Fibroblast of lung (primary cell): Measurements from ENCODE around the gene FTSJ1. TPM values are rescaled to one million over a fixed set of nuclear protein-coding genes. Genes with fewer than 3 reads are reported as not detected.

ENCODE experiments used
- DNase-seq, 2 donors: peaks; one replicate each; pipeline versions ENCODE4 v3.0.0 to v3.0.0-alpha.2; 2010; ENCODE audit warnings: low read depth in 2 of 2
- H2AFZ ChIP-seq: 2 replicates; pipeline ENCODE4 v1.5.1; 2012; ENCODE audit warnings: low read length, control low read depth, inconsistent platforms
- H3K27ac ChIP-seq: 2 replicates; pipeline ENCODE4 v1.5.1; 2011; ENCODE audit warnings: low read length, control low read depth; ENCODE audit not compliant: insufficient read depth
- H3K27me3 ChIP-seq: 2 replicates; pipeline ENCODE4 v1.5.1; 2011; ENCODE audit warnings: mild to moderate bottlenecking, low read length; ENCODE audit not compliant: control insufficient read depth, insufficient read depth
- H3K36me3 ChIP-seq: 2 replicates; pipeline ENCODE4 v1.5.1; 2011; ENCODE audit warnings: low read length; ENCODE audit not compliant: control insufficient read depth, insufficient read depth
- H3K4me1 ChIP-seq: 2 replicates; pipeline ENCODE4 v1.5.1; 2011; ENCODE audit warnings: low read length; ENCODE audit not compliant: control insufficient read depth, insufficient read depth; ENCODE audit errors: extremely low read depth
- H3K4me2 ChIP-seq: 2 replicates; pipeline ENCODE4 v1.5.1; 2011; ENCODE audit warnings: low read length, control low read depth; ENCODE audit not compliant: insufficient read depth; ENCODE audit errors: extremely low read depth
- H3K4me3 ChIP-seq, 4 experiments: fragments of 200-600 bp in 1 of 4; sonication (generic) in 1 of 4; replicated peaks in 1 of 4; 2 replicates each; pipeline ENCODE4 v1.5.1; 2011 to 2016; ENCODE audit warnings: low read length in 4 of 4, low read depth in 3 of 4, mild to moderate bottlenecking in 3 of 4, control low read depth in 2 of 4, inconsistent platforms in 1 of 4, mixed read lengths in 1 of 4; ENCODE audit not compliant: insufficient read depth in 1 of 4; ENCODE audit errors: control extremely low read depth in 1 of 4
- H3K79me2 ChIP-seq: 2 replicates; pipeline ENCODE4 v1.5.1; 2012; ENCODE audit warnings: mild to moderate bottlenecking, low read length, inconsistent platforms; ENCODE audit not compliant: control insufficient read depth, insufficient read depth
- H3K9ac ChIP-seq: 2 replicates; pipeline ENCODE4 v1.5.1; 2011; ENCODE audit warnings: mild to moderate bottlenecking, low read length, control low read depth; ENCODE audit not compliant: insufficient read depth
- H3K9me3 ChIP-seq: 2 replicates; pipeline ENCODE4 v1.5.1; 2012; ENCODE audit warnings: low read depth, low read length; ENCODE audit not compliant: control insufficient read depth, insufficient read depth
- H4K20me1 ChIP-seq: 2 replicates; pipeline ENCODE4 v1.5.1; 2011; ENCODE audit warnings: low read length; ENCODE audit not compliant: control insufficient read depth, insufficient read depth; ENCODE audit errors: extremely low read depth
- EZH2 ChIP-seq: IDR thresholded peaks from 2 replicates; pipeline ENCODE4 v1.5.1; 2012; ENCODE audit warnings: low read length, control low read depth, mild to moderate bottlenecking; ENCODE audit errors: missing control alignments
- polyA plus RNA-seq, 2 donors: library from polyadenylated mRNA; depleted of rRNA in 1 of 2; stranded (reverse) in 1 of 2; unstranded in 1 of 2; fragments of >200 nt; gene quantifications; 2 replicates each; pipeline ENCODE4 v1.2.1, GENCODE V29; 2011 to 2012; ENCODE audit warnings: missing spikeins in 1 of 2
- total RNA-seq: library from RNA; depleted of rRNA; stranded (reverse); fragments of >200 nt; gene quantifications from 2 replicates; pipeline ENCODE4 v1.2.1, GENCODE V29; 2014
- TF ChIP-seq, protein P1 (sequence below), 2 donors: IDR thresholded peaks in 1 of 2; conservative IDR thresholded peaks in 1 of 2; 1 replicate in 1 of 2; 2 replicates in 1 of 2; pipeline ENCODE4 v1.5.1; 2011 to 2012; ENCODE audit warnings: low read length in 2 of 2, control low read depth in 1 of 2, inconsistent platforms in 1 of 2, low read depth in 1 of 2, mild to moderate bottlenecking in 1 of 2

The FTSJ1 gene
- total and polyA plus RNA-seq, 2 donors (not counting 1 experiment from before 2014, with no cell fraction given): 29.4 to 30.2 TPM

GRCh38 chrX:48458711-48459110 lies 17.3 kb upstream of the FTSJ1 start:
- no peak overlapping the region for H3K27ac ChIP-seq
- no peak for DNase-seq
- H3K79me2 ChIP-seq: no peaks in the 10 kb centered on the region
- no peak overlapping the region for H3K9ac ChIP-seq
- H3K9me3 ChIP-seq: no peaks in the 10 kb centered on the region
- H3K4me2 ChIP-seq: no peak overlapping the region
- no peaks in the 10 kb centered on the region for H3K27me3 ChIP-seq
- H3K4me1 ChIP-seq: no peaks in the 10 kb centered on the region
- TF ChIP-seq, protein P1, sequence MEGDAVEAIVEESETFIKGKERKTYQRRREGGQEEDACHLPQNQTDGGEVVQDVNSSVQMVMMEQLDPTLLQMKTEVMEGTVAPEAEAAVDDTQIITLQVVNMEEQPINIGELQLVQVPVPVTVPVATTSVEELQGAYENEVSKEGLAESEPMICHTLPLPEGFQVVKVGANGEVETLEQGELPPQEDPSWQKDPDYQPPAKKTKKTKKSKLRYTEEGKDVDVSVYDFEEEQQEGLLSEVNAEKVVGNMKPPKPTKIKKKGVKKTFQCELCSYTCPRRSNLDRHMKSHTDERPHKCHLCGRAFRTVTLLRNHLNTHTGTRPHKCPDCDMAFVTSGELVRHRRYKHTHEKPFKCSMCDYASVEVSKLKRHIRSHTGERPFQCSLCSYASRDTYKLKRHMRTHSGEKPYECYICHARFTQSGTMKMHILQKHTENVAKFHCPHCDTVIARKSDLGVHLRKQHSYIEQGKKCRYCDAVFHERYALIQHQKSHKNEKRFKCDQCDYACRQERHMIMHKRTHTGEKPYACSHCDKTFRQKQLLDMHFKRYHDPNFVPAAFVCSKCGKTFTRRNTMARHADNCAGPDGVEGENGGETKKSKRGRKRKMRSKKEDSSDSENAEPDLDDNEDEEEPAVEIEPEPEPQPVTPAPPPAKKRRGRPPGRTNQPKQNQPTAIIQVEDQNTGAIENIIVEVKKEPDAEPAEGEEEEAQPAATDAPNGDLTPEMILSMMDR (conservative IDR thresholded peaks at IDR 0.05 in 1 of 2, IDR thresholded peaks at IDR 0.05 in 1 of 2; ENCODE audit: low read depth in 1 of 2, low read length in 2 of 2): no peak
- no peak for TF ChIP-seq EZH2
- no peaks in the 10 kb centered on the region for H3K36me3 ChIP-seq
- no peak overlapping the region for H2AFZ ChIP-seq
- H4K20me1 ChIP-seq: no peaks in the 10 kb centered on the region
- H3K4me3 ChIP-seq: no peak overlapping the region

- H3K9ac ChIP-seq: no peak overlapping the region
- TF ChIP-seq, protein P1 (conservative IDR thresholded peaks at IDR 0.05 in 1 of 2, IDR thresholded peaks at IDR 0.05 in 1 of 2; ENCODE audit: low read depth in 1 of 2, low read length in 2 of 2): no peak
- no peak for TF ChIP-seq EZH2
- H3K27me3 ChIP-seq: no peaks in the 10 kb centered on the region
- H3K4me1 ChIP-seq: no peaks in the 10 kb centered on the region
- H4K20me1 ChIP-seq: no peaks in the 10 kb centered on the region
- no peaks in the 10 kb centered on the region for H3K79me2 ChIP-seq
- no peak overlapping the region for H2AFZ ChIP-seq
- H3K36me3 ChIP-seq: no peaks in the 10 kb centered on the region
- DNase-seq: no peak
- H3K4me2 ChIP-seq: no peak overlapping the region
- H3K4me3 ChIP-seq: no peak overlapping the region
- H3K27ac ChIP-seq: no peak overlapping the region
- no peaks in the 10 kb centered on the region for H3K9me3 ChIP-seq
Observed at GRCh38 chrX:48459483-48459882, 16.5 kb upstream of the FTSJ1 start.

DNA sequence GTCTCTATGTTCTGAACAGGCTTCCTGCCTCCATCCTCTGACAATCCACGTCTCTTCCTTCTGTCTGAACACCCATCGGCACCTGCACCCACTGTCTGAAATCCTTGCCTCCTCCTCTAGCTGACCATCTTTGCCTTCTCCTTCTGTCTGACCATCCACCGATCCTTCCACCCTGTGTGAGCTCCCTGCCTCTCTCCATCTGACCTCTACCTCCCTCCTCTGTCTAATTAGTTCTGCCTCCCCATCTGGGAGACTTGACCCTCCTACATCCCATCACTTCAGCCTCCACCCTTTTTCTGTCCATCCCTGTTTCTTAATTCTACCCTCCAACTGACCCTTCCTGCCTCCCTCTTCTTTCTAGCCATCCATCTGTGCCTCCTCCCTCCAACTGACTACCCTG lies 16.0 kb upstream of the FTSJ1 start:
- TF ChIP-seq EZH2: no peak
- H3K9ac ChIP-seq: no peak overlapping the region

More for the DNA sequence above, 16.0 kb upstream of the FTSJ1 start:
- Histone ChIP-seq H3K4me3 (no peak overlapping the region), H2AFZ (no peak overlapping the region), H3K9me3 (no peaks in the 10 kb centered on the region), H3K79me2 (no peaks in the 10 kb centered on the region), H3K4me2 (no peak overlapping the region), H3K27me3 (no peaks in the 10 kb centered on the region), H3K4me1 (no peaks in the 10 kb centered on the region), H3K36me3 (no peaks in the 10 kb centered on the region), H4K20me1 (no peaks in the 10 kb centered on the region), H3K27ac (no peak overlapping the region)
- DNase-seq: no peak
